Stimulated activated CD4-positive, alpha-beta T cell treated with anti-CD3 and anti-CD28 coated beads, Interleukin-2, amount 100 ng/mL, for 4 hours (primary cell): Measurements from ENCODE around the gene PDXK.

Experiments
- DNase-seq: peaks from one replicate; pipeline ENCODE4 v3.0.0-alpha.2; 2020; ENCODE audit warnings: low read depth

Gene PDXK

DNA sequence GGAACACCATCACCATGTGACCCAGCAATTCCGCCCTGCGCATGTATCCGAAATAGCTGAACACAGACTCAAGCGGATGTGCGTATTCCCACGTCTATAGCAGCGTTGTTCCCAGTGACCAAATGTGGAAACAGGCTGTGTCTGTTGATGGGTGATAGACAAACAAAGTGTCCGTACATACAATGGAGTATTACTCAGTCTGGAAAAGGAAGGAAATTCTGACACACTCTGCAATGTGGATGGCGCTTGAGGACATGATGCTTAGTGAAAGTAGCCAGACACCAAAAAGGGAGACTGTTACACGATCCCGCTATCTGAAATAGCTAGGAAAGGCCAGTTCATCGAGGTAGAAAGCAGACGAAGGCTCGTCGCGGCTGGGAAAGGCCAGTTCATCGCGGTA lies 25.8 kb downstream of the PDXK start:
- DNase-seq, result no peak

DNA sequence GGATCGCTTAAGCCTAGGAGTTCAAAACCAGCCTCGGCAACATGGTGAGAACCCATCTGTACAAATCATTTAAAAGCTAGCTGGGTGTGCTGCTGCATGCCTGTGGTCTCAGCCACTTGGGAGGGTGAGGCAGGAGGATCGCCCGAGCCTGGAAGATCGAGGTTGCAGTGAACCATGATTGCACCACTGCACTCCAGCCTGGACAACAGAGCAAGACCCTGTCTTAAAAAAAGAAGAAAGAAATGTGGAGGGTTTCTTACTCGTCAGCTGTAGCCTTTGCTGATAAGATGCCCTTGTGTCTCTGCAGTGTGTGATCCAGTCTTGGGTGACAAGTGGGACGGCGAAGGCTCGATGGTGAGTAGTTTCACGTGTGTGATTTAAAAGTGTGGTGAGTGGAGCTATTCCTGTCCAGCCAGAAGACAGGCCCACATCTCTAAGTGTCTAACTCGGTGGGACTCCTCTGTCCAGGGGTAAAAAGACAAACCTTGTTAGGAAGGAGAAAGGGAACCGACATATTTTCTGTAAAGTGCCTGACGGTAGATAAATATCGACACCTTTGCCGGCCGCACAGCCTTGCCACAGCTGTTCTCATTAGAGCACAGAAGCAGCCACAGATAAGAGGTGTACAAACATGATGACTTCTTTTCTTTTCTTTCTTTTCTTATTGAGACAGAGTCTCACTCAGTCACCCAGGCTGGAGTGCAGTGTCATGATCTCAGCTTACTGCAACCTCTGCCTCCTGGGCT lies 27.0 kb downstream of the PDXK start:
- DNase-seq, result no peak

DNA sequence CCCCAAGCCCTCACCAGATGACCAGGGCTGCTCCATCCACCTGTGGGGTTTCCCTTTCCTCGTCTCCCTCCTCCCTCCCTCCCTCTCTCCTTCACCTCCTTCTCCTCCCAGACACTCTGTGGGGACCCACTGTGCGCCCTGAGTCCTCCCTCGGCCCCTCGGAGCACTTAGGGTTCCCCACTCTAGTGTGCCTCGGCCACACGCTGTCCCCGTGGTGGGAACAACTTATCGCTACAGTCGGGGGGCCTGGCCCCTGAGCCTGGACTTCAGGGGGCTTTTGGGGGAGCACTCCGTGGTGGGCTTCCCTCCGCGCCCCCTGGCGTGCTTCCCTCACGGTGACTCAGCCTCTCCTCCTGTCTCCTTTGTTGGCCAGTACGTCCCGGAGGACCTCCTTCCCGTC lies 29.7 kb downstream of the PDXK start:
- DNase-seq, result no peak

DNA sequence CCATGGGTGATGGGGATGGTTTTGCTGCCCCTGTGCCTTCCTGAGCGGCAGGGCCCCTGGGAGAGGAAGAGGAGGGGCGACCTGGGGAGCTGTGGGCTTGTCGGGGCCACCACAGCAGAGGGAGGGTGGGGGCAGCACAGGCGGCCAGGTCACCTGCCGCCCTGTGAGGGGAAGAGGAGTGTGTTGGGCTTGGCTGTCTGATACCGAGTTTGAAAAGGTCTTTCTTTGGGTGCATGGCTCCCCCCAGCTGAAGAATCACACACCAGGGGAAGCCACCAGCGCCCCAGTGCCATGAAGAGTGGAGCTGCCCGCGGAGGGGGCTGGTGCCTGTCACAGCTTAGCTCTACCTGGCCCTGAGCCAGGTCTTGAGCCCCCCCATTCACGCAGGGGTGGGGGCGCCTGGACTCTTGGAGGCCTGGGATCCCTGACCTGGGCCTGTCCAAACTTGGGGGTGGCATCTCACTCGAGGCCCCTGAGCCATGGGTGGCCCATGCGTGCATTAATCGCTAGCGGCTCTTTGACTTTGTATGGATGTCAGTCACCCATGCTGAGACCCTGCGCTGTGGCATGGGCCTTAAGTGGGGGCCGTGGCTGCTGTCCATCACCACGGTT lies 30.8 kb downstream of the PDXK start:
- DNase-seq, result no peak

DNA sequence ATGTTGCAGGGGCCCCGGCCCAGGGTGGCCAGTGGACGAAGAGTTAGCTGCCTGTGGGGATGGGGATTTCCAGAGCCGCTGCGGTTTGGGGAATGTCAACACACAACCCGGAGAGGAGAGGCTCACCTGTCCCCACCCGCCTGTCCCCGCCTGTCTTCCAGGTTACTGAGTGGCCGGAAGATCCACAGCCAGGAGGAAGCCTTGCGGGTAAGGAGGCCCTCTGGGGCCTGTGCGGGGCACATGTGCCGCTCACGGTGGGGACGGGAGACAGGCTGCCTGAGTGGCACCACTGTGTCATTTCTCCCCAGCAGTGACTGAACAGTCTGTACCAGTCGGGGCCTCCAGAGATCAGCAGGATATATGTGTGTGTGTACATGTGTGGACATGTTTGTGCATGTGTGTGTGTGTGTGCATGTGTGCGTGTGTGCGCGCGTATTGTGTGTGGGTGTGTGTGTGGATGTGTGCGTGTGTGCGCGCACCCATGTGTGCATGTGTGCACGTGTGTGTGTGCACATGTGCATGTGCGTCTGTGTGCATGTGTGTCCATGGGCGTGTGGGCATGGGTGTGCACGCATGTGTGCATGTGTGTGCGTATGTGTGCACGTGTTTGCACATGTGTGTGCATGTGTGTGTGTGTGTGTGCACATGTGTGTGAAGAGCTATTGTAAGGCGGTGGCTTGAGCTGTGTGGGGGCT lies 31.6 kb downstream of the PDXK start:
- no peak for DNase-seq

DNA sequence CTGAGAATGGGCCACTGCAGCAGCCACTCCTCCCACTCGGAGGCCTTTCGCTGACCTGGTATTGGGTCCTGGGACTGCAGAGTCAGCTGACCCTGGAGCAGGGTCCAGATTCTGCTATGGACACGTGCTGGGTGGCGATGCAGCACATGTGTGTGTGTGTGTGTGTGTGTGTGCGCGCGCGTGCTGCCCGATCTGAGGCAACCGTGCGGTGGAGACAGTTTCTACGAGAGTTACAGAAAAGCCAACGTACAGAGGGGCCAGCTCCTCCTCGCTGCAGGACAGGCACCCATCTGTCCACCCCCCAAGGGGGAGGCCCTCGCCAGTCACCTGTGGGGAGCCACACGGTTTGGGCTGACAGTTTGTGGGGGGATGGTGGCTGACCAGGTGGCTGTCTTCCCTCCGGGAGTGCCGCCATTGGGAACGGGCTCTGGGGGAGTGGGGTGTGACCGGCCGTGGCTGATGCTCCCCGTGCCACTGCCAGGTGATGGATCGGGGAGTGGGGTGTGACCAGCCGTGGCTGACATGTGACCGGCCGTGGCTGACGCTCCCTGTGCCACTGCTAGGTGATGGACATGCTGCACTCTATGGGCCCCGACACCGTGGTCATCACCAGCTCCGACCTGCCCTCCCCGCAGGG lies 33.1 kb downstream of the PDXK start:
- no peak for DNase-seq

DNA sequence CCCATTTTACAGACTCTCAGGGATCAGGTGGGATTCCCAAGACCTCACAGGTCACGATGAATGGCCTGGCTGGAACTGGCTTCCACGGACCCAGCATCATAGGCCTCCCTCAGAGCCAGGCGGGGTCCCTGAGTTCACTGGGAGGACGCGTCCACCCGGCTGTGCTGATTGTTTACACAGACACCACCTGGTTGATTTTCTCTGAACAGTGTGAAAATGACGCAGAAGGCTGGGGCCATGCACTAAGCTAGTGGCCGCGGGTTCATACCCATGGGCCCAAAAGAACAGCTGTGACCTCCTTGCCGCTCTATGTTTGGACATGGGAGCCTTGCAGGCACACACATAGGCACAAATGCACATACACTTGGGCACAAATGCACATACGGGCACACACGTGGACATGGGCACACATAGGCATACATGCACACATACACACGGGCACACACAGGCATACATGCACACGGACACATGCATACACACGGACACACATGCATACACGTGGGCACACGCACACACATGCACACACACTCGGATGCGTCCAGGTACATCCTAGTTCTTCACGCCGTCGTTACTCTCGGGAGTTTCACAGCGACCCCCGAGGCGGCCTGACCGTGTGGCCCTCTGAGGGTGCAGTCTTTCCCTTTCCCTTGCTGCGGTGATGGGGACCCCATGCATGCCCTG lies 34.0 kb downstream of the PDXK start:
- DNase-seq, result no peak

DNA sequence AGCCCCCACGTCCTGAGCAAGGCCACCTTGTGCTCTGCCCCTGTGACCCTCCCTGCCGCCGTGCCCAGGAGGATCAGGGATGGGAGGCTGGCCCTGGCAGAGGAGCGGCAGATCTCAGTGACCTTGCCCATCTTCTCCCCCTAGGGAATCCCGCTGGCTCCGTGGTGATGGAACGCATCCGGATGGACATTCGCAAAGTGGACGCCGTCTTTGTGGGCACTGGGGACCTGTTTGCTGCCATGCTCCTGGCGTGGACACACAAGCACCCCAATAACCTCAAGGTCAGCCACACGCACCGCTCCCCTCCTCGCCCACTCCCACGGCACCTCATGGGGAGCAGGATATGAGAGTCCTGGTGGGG lies 34.5 kb downstream of the PDXK start:
- no peak for DNase-seq

DNA sequence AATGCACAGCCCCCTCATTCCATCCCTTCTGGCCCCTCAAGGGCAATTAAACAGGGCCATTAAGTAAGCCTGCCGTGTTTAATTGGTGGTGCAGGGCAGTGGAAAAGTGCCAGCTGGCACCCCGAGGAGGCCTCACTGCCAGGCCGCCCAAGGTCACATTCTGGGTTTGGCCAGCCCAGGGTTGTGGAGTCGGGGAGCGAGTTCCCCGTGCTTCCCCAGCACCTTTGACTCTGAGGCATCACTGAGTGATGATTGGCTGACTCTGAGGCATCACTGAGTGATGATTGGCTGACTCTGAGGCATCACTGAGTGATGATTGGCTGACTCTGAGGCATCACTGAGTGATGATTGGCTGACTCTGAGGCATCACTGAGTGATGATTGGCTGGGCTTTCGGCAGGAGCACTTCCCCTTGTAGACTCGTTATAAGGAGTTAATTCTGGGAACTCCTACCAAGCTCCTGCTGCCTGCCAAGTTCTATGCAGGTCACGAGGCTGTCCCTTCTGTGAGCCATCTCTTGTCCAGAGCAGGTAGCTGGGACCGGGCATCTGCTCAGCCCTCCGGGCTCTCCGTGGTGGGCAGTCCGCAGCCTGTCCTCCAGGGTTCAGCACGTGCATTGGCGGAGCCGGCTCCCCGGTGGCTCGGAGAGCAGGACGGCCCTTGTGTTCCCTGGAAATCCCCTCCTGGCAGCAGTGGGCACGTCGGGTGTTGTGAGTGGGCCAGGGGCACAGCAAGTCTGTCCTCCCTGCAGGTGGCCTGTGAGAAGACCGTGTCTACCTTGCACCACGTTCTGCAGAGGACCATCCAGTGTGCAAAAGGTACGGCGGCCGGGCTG lies 36.2 kb downstream of the PDXK start:
- no peak for DNase-seq

DNA sequence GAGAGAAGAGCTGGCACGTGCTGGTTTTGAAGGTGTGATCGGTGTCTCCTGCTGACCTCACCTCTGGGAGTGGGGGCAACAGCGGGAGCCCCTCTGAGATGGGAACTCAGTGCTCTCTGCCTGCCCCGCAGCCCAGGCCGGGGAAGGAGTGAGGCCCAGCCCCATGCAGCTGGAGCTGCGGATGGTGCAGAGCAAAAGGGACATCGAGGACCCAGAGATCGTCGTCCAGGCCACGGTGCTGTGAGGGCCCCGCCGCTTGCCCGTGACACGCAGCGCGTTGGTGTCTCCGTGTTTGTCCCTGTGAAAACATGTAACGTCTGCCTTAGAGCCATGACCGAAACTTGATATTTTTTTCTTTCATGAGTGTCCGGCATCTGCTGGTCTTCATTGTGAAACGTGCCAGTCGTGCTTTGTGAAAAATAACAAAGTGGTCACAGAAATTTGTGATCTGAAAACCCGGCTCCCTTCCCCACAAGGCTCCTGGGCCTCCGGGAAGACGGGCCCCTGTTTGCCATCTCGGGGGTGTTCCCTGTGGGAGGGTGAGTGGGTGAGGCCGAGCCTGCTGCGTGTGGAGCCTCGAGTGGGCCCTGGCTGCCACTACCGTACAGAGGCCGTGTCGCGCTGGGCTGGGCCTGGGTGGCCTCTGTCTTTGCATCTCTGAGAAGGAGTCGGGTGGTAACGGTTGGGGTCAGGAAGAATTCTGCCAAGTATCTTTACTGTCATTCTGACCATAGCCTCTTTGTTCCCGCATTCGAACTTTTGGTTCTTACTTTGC lies 37.1 kb downstream of the PDXK start:
- DNase-seq, result no peak

DNA sequence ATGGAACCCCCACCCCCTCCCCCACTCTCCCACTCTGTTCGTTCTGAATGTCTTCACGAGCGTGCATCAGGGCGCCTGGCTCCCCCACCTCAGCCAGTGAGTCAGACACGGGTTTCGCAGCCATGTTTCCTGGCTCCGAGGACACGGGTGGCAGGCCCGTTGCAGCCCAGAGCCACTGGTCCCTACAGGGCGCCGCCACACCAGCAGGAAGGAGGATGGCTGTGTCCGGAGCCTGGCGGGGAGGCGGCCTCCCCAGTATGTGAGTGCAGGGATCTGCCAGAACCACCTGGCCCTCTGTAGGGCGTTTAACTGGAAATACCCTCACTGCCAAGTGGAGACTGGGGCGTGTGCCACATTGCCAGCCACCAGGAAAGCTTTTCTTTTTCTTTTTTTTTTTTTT lies 38.7 kb downstream of the PDXK start:
- DNase-seq, result no peak

DNA sequence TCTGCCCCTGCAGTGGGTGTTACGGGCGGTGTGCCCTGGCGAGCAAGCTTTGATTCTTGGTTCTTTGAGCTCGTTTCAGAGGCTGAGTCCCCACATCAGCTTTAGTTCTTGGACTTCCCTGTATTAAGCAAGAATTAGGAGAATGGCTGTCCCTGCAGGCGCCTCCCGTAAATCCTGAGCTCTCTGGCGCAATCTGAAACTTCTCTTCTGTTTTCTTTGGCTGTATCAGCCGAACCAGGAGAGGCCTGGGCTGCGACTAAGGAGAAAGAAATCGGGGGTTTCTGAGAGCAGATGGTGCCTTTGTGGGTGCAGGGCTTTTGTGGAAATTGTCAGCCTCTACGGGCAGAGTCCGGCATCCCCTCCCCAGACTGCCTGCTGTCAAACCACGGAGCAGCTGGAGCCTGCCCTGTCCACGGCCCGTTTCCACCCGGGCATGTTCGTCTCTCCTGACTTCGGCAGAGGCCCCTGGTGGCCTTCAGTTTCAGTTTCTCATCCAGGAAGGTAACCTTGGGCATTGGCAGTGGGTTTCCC lies 39.2 kb downstream of the PDXK start:
- no peak for DNase-seq

DNA sequence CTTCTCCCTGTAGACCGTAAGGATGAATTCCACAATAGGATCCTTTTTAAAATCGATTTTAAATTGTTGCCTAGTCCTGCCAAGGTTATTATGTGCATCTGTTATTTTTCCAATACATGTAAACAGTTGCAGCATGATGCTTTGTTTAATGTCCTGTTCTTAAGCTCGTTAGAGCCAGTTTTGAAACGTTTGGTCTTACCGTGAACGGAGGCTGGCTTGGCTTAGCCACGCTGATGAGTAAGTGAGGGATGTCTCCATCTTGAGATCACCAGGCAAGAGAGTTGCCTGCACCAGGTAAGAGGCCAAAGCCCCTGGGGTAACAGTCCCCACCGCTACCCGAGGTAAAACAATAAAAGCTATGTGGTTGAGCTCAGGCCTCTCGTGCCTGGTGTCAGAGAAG lies 39.9 kb downstream of the PDXK start:
- DNase-seq, result no peak

DNA sequence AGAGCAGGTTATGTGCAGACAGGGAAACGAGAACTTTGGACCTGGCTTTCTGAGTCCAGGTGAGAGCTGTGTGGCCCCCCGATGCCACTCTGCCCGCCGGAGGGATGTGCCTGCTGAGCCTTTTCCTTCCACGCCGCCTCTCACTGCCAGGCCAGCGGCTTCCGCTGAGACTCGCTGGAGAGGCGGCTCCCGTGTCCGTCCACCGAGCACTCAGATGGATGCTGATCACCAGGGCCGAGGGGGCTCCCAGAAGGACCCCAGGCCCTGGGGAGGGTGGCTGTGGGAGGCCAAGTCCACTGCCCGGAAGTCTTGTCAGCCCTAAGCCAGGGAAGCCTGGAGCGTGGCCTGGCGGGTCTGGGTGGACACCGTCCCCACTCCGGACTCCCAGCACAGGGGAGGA lies 40.7 kb downstream of the PDXK start:
- DNase-seq, result no peak

DNA sequence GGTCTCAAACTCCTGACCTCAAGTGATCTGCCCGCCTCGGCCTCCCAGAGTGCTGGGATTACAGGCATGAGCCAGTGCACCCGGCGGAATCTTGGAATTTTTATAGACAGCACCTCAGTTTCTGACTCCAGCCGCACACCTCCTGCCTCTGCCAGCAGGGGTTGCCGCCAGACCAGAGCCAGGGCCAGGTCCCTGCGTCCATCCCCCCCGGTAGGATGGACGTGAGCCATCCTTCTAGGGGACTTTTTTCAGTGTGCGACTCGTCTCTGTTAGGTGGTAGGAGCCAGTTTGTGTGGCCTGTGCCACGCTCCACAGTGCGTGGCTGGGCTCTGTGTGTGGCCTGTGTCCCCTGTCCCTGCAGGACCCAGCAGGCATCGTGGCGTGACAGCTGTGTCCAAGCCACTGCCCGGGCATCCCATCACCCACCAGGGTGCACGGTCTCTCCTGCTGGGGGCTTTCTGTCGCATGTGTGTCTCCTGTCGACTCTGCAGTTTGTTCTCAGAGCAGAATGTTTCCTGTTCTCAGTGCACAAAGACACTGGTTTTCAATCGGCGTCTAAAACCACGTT lies 41.5 kb downstream of the PDXK start:
- no peak for DNase-seq

DNA sequence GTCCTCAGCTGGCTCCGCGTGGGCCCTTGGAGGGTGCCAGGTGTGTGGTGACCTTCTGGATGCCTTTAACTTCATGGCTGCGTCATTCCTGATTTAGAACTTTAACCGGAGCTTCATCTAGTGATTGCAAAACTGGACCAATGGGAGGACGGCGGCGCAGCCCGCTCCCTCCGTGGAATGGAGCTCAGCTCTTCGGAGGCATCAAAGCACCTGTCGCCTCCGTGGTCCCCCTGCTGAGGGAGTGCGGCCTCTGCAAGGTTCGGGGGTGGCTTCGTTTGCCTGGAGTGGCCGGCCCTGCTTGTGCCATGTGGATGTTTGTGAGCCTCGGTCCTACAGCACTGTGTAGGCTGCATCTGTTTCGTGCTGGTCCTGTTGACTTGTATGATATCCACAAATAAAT lies 43.0 kb downstream of the PDXK start:
- no peak for DNase-seq

DNA sequence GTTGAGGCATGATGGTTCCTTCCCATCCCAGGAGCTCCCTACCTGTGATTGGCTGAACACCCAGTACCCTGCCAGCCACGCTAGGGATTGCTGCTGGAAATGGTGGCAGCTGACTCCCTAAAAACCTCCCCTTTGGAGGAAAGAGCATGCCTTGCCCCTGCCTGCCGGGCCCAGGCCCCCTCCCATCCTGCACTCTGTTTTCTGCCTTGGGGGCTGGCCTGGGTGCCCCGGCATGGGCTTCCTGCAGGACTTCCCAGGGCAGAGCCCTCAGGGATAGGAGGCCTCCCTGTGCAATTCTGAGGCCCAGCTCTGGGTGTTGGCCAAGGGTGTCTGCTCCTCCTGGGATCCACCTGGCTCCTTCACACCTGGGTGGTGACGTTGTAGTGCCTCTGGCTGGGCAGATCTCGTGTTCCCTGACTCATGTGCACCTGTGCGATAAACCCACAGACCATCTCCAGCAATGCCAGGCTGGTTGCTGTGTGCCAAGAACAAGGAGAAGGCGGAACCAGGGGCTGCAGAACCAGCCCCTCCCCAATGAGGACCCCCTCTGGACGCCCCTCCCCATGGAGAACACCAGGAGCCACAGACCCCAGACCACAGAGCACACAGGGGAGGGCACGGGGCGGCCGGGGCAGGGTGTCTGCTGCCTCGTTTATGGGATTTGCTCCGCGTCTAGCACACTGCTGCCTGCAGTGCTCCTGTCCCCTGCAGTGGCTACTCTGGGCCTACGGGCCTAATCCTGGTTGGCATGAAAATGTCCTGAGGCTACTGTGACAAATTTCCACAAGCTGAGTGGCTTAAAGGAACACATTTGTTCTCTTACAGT lies 43.6 kb downstream of the PDXK start:
- DNase-seq, result no peak

DNA sequence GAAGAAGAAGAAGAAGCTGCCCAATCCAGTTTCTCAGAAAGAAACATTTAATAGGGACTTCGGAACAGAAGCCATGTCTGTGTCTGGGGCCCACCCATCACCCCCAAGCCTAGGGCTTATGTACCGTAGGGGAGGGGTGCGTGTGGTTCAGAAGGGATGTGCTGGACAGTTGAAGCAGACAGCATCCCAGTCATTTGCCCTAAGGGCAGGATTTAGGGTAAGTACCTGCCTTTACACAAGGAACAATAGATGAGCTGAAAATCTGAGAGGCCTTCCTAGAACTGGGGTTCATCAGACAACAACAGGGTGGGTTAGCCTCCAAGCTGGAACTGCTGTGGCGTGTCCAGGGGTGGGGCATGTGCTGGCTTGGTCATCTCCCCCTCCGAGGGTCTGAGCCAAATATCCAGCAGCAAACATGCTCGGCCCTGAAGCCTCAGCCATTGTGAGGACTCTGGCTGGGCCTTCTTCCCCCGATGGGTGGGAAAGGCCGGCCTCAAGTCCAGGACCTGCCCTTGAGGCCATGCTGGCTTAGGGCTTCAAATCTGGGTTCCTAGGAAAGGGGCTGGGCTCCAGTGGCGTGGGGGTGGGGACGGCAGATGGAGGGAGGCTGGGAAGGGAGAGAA lies 45.1 kb downstream of the PDXK start:
- DNase-seq, result no peak
